GM23338 (cell line): ENCODE results near the gene SEL1L3. TPM values are rescaled to one million over a fixed set of nuclear protein-coding genes. Genes with fewer than 3 reads are reported as not detected.

Experiments
- ATAC-seq: fragments of 200-7000 bp; cut with Tn5 transposase; 3 replicates; pipeline ENCODE4 v1.9.1; 2020
- DNase-seq: peaks from one replicate; pipeline ENCODE4 v3.0.0-alpha.2; 2015; ENCODE audit warnings: low spot score
- H2AFZ ChIP-seq: fragments of 200-600 bp; sonication (generic); 2 replicates; pipeline ENCODE4 v1.8.0; 2016; ENCODE audit warnings: antibody characterized with exemption, mild to moderate bottlenecking, moderate library complexity
- H3F3A ChIP-seq: fragments of 200-600 bp; sonication (generic); replicated peaks from 2 replicates; pipeline ENCODE4 v1.8.0; 2017; ENCODE audit warnings: antibody characterized with exemption, mixed run types, low read depth
- H3K27ac ChIP-seq: fragments of 200-600 bp; sonication (generic); 2 replicates; pipeline ENCODE4 v1.6.1; 2016; ENCODE audit warnings: low read depth
- H3K27me3 ChIP-seq: fragments of 200-600 bp; sonication (generic); 2 replicates; pipeline ENCODE4 v1.8.0; 2016; ENCODE audit warnings: mild to moderate bottlenecking, mixed run types, moderate library complexity; ENCODE audit not compliant: insufficient read depth
- H3K36me3 ChIP-seq: fragments of 200-600 bp; sonication (generic); 2 replicates; pipeline ENCODE4 v1.8.0; 2016; ENCODE audit warnings: mild to moderate bottlenecking; ENCODE audit not compliant: insufficient read depth
- H3K4me1 ChIP-seq: fragments of 200-600 bp; sonication (generic); 2 replicates; pipeline ENCODE4 v1.8.0; 2016; ENCODE audit warnings: mild to moderate bottlenecking, moderate library complexity; ENCODE audit not compliant: insufficient read depth
- H3K4me2 ChIP-seq: fragments of 200-600 bp; sonication (generic); 2 replicates; pipeline ENCODE4 v1.7.1; 2017; ENCODE audit warnings: mixed run types
- H3K4me3 ChIP-seq: fragments of 200-600 bp; sonication (generic); 2 replicates; pipeline ENCODE4 v1.6.1; 2016; ENCODE audit warnings: mixed run types
- H3K79me2 ChIP-seq: fragments of 200-600 bp; sonication (generic); replicated peaks from 2 replicates; pipeline ENCODE4 v1.8.0; 2017; ENCODE audit warnings: mild to moderate bottlenecking; ENCODE audit not compliant: insufficient read depth
- H3K9me2 ChIP-seq: fragments of 200-600 bp; sonication (generic); 2 replicates; pipeline ENCODE4 v1.8.0; 2017; ENCODE audit not compliant: insufficient read depth
- H4K20me1 ChIP-seq: fragments of 200-600 bp; sonication (generic); replicated peaks from 2 replicates; pipeline ENCODE4 v1.8.0; 2017; ENCODE audit warnings: mild to moderate bottlenecking; ENCODE audit not compliant: insufficient read depth
- H3K27ac Mint-ChIP-seq: 2 replicates; pipeline ENCODE4 v1.8.0; 2020; ENCODE audit warnings: inconsistent platforms, mild to moderate bottlenecking, moderate library complexity, mixed read lengths
- H3K27me3 Mint-ChIP-seq: 3 replicates; pipeline ENCODE4 v1.8.0; 2022; ENCODE audit warnings: low read depth, mild to moderate bottlenecking, moderate library complexity, mixed read lengths, inconsistent platforms; ENCODE audit not compliant: insufficient read depth, poor library complexity
- H3K36me3 Mint-ChIP-seq: 3 replicates; pipeline ENCODE4 v1.8.0; 2021; ENCODE audit warnings: low read depth, mild to moderate bottlenecking, inconsistent platforms, moderate library complexity, mixed read lengths
- H3K4me1 Mint-ChIP-seq: 3 replicates; pipeline ENCODE4 v1.8.0; 2020; ENCODE audit warnings: mild to moderate bottlenecking, inconsistent platforms, mixed read lengths
- H3K4me3 Mint-ChIP-seq: 3 replicates; pipeline ENCODE4 v1.8.0; 2021; ENCODE audit warnings: moderate library complexity, mild to moderate bottlenecking, inconsistent platforms, mixed read lengths
- H3K9me3 Mint-ChIP-seq: 3 replicates; pipeline ENCODE4 v1.8.0; 2020; ENCODE audit warnings: moderate library complexity, mild to moderate bottlenecking, inconsistent platforms, mixed read lengths
- CREB1 ChIP-seq: fragments of 250-450 bp; sonication (Bioruptor Pico); IDR thresholded peaks from 2 replicates; pipeline ENCODE4 v1.5.0; 2020; ENCODE audit warnings: low read depth, mild to moderate bottlenecking, moderate library complexity
- EZH2 ChIP-seq: fragments of 200-600 bp; sonication (generic); IDR thresholded peaks from one replicate; pipeline ENCODE4 v1.8.0; 2017; ENCODE audit warnings: antibody characterized with exemption, mild to moderate bottlenecking, low read depth; ENCODE audit not compliant: unreplicated experiment
- EZH2phosphoT487 ChIP-seq: fragments of 200-600 bp; sonication (generic); IDR thresholded peaks from one replicate; pipeline ENCODE4 v1.8.1; 2018; ENCODE audit warnings: antibody characterized with exemption; ENCODE audit not compliant: unreplicated experiment
- JUNB ChIP-seq: IDR thresholded peaks from one replicate; pipeline ENCODE4 v1.6.1; 2016; ENCODE audit warnings: antibody characterized with exemption; ENCODE audit not compliant: unreplicated experiment
- POLR2AphosphoS5 ChIP-seq: IDR thresholded peaks from 2 replicates; pipeline ENCODE4 v1.6.1; 2016; ENCODE audit warnings: antibody characterized with exemption, low read depth
- STAT1 ChIP-seq: IDR thresholded peaks from one replicate; pipeline ENCODE4 v1.6.1; 2016; ENCODE audit warnings: antibody characterized with exemption; ENCODE audit not compliant: unreplicated experiment
- ZNF114 ChIP-seq: fragments of 250-450 bp; sonication (Bioruptor Pico); IDR thresholded peaks from 2 replicates; pipeline ENCODE4 v1.5.0; 2020; ENCODE audit warnings: mild to moderate bottlenecking, moderate library complexity
- ZNF331 ChIP-seq: fragments of 250-450 bp; sonication (Bioruptor Pico); IDR thresholded peaks from 2 replicates; pipeline ENCODE4 v1.5.0; 2020; ENCODE audit warnings: low read depth, mild to moderate bottlenecking, moderate library complexity
- polyA plus RNA-seq: library from polyadenylated mRNA; unstranded; fragments of >200 nt; fragmentation: Nextera tagmentation; extraction: Ambion mirVana; gene quantifications from 2 replicates; pipeline ENCODE4 v1.2.1, GENCODE V29; 2016
- total RNA-seq: library from RNA; depleted of rRNA; stranded (reverse); fragments of >200 nt; shearing (Covaris generic); gene quantifications from 2 replicates; pipeline ENCODE4 v1.2.3, GENCODE V29; 2014
- TF ChIP-seq, protein P1 (sequence below), 2 experiments: fragments of 200-600 bp in 1 of 2; sonication (generic) in 1 of 2; conservative IDR thresholded peaks; 2 replicates each; pipeline versions ENCODE4 v1.5.1 to v1.6.1; 2016 to 2017; ENCODE audit warnings: antibody characterized with exemption in 2 of 2, low read depth in 2 of 2, mild to moderate bottlenecking in 2 of 2, moderate library complexity in 1 of 2

SEL1L3 gene
- total and polyA plus RNA-seq, 2 experiments from 2014 or later, result 17.1 to 61.7 TPM

DNA sequence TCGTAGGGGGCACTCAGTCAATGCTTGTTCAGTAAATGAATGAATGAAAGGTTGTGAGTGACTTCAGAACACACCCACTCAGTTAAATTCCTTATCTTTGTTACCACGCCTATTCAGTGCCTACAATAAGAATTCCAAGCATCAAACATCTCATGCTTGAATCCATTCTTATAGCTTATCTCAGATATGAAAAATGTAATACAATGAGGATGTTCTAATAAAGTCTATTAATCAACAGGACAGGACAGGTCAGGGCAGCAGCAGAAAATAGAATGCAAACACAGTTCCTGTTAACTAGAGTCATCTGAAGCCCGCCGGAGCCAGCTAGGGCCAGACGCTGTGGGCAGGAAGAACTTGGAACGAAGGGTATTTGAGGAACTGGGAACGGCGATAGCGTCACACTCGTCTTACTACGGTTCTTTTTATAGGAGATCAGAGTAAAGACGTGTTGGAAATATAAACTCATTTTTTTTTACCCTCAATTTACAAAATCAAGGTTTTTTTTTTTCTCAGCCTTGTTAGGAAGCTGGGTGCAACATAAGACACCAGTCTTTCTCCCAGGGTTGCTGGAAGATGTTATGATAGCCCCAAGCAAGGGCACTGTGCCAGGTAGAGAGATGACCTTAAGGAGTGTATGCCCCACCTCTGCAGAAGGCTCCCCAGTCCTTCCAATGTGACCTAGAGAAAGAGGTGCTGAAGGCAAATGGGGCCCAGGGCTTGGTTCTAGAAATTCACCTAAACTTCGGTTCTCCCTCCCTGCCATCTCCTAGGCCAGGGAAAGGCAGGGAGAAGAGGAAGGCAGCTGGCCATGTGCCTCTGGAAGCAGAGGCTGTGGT, 48.3 kb downstream of the SEL1L3 start:
- ATAC-seq (no peak), DNase-seq (no peak)
- Histone ChIP-seq H3K36me3 (peaks cover under 1% of the 10 kb centered on the region; the same call in 1 of the 2 replicates), H3K9me2 (no peaks in the 10 kb centered on the region), H3K4me3 (no peak overlapping the region), H3K79me2 (no peaks in the 10 kb centered on the region), H3F3A (no peaks in the 10 kb centered on the region), H3K4me1 (peaks cover 16% of the 10 kb centered on the region; the same call in 1 of the 2 replicates), H3K27me3 (peaks cover 7% of the 10 kb centered on the region; the same call in 1 of the 2 replicates), H2AFZ (no peak overlapping the region), H3K4me2 (no peak overlapping the region), H3K27ac (no peak overlapping the region), H4K20me1 (peaks cover 5% of the 10 kb centered on the region; the same call in 1 of the 2 replicates)
- Mint-ChIP-seq H3K4me3 (no peak overlapping the region), H3K27me3 (peaks cover 2% of the 10 kb centered on the region), H3K36me3 (peaks cover 51% of the 10 kb centered on the region), H3K4me1 (peaks cover 28% of the 10 kb centered on the region), H3K27ac (no peak overlapping the region), H3K9me3 (no peaks in the 10 kb centered on the region)
- TF ChIP-seq STAT1 (no peak), EZH2 (no peak), ZNF331 (CRISPR knock-in tag) (no peak), CREB1 (no peak), ZNF114 (no peak), POLR2AphosphoS5 (no peak), JUNB (no peak), EZH2phosphoT487 (no peak)
- TF ChIP-seq, protein P1, sequence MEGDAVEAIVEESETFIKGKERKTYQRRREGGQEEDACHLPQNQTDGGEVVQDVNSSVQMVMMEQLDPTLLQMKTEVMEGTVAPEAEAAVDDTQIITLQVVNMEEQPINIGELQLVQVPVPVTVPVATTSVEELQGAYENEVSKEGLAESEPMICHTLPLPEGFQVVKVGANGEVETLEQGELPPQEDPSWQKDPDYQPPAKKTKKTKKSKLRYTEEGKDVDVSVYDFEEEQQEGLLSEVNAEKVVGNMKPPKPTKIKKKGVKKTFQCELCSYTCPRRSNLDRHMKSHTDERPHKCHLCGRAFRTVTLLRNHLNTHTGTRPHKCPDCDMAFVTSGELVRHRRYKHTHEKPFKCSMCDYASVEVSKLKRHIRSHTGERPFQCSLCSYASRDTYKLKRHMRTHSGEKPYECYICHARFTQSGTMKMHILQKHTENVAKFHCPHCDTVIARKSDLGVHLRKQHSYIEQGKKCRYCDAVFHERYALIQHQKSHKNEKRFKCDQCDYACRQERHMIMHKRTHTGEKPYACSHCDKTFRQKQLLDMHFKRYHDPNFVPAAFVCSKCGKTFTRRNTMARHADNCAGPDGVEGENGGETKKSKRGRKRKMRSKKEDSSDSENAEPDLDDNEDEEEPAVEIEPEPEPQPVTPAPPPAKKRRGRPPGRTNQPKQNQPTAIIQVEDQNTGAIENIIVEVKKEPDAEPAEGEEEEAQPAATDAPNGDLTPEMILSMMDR (conservative IDR thresholded peaks at IDR 0.05; ENCODE audit: low read depth in 2 of 2), result no peak

DNA sequence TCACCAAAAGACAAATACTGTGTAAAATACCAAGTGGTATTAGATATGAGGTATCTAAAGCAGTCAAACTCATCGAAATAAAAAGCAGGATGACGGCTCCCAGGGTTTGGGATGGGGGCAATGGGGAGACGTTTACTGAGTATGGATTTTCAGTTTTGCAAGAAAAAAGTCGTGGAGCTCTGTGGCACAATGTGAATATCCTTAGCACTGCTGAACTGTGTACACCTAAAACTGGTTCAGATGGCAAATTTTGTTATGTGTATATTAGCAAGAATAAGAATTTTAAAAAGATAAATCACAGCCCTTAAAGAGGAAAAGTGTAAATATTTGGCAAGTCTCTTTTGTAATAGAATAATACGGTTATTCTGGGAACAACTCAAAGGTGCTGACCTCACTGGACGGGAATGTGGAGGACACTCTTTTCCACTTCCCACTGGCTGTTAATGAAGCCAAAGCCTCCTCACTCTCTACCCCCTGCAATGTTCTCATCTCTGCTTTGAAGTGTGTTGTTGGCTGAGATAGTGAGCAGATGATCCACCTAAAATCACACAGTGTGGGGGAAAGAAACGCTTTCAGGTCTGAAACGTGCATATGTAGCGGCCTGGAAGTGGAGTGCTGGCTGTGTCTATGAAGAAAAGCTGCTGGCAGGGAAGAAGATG, 49.2 kb downstream of the SEL1L3 start:
- H3K36me3 ChIP-seq, result no peaks in the 10 kb centered on the region; the same call in 1 of the 2 replicates
- Mint-ChIP-seq H3K36me3 (peaks cover 44% of the 10 kb centered on the region), H3K9me3 (no peaks in the 10 kb centered on the region), H3K4me1 (peaks cover 28% of the 10 kb centered on the region), H3K4me3 (no peak overlapping the region), H3K27me3 (peaks cover 2% of the 10 kb centered on the region), H3K27ac (no peak overlapping the region)
- peaks cover 5% of the 10 kb centered on the region; the same call in 1 of the 2 replicates for H4K20me1 ChIP-seq
- no peak overlapping the region for H3K27ac ChIP-seq
- H3K4me1 ChIP-seq, result peaks cover 16% of the 10 kb centered on the region
- H3K4me2 ChIP-seq, result no peak overlapping the region
- no peak for TF ChIP-seq EZH2
- no peak overlapping the region for H2AFZ ChIP-seq
- no peaks in the 10 kb centered on the region for H3K79me2 ChIP-seq
- no peaks in the 10 kb centered on the region for H3F3A ChIP-seq
- H3K9me2 ChIP-seq, result no peaks in the 10 kb centered on the region
- no peak overlapping the region for H3K4me3 ChIP-seq
- H3K27me3 ChIP-seq, result peaks cover 7% of the 10 kb centered on the region; the same call in 1 of the 2 replicates
- DNase-seq (no peak), ATAC-seq (peak; percentile 42; the same call in 2 of the 3 replicates)
